Measurements from ENCODE around the gene RERG.

The RERG gene

GRCh38 chr12:15184484-15184883 is 36.7 kb downstream of the RERG start:
- TF ChIP-seq CTCF (IDR thresholded peaks at IDR 0.05; ENCODE audit: low read depth, low read length) = no peak
- H3K27me3 ChIP-seq (ENCODE audit: insufficient read depth, low read depth, severe bottlenecking) = no peaks in the 10 kb centered on the region
- no peak for DNase-seq
- H3K9me3 ChIP-seq (ENCODE audit: severe bottlenecking) = no peaks in the 10 kb centered on the region
- no peak overlapping the region for H3K27ac ChIP-seq
- H3K36me3 ChIP-seq = no peaks in the 10 kb centered on the region
- no peak overlapping the region for H3K4me3 ChIP-seq (ENCODE audit: low read depth, low read length)

- Histone ChIP-seq H3K27me3 (ENCODE audit: insufficient read depth, low read depth, severe bottlenecking) (no peaks in the 10 kb centered on the region), H3K36me3 (no peaks in the 10 kb centered on the region), H3K9me3 (ENCODE audit: severe bottlenecking) (no peaks in the 10 kb centered on the region), H3K27ac (no peak overlapping the region), H3K4me3 (ENCODE audit: low read depth, low read length) (no peak overlapping the region)
- DNase-seq = no peak
- TF ChIP-seq CTCF (IDR thresholded peaks at IDR 0.05; ENCODE audit: low read depth, low read length) = no peak
These were observed 37.4 kb downstream of the RERG start for GRCh38 chr12:15183821-15184220.

- no peak for TF ChIP-seq CTCF (IDR thresholded peaks at IDR 0.05; ENCODE audit: low read depth, low read length)
- H3K36me3 ChIP-seq = no peaks in the 10 kb centered on the region
These were observed 40.1 kb downstream of the RERG start for GRCh38 chr12:15181017-15181683.

GRCh38 chr12:15180325-15180724 is 40.9 kb downstream of the RERG start:
- no peaks in the 10 kb centered on the region for H3K27me3 ChIP-seq (ENCODE audit: insufficient read depth, low read depth, severe bottlenecking)
- TF ChIP-seq CTCF (IDR thresholded peaks at IDR 0.05; ENCODE audit: low read depth, low read length) = no peak
- H3K27ac ChIP-seq = no peak overlapping the region
- DNase-seq = no peak
- H3K4me3 ChIP-seq (ENCODE audit: low read depth, low read length) = no peak overlapping the region
- H3K9me3 ChIP-seq (ENCODE audit: severe bottlenecking) = no peaks in the 10 kb centered on the region
- no peaks in the 10 kb centered on the region for H3K36me3 ChIP-seq

More at GRCh38 chr12:15181017-15181683, 40.1 kb downstream of the RERG start:
- Histone ChIP-seq H3K9me3 (ENCODE audit: severe bottlenecking) (no peaks in the 10 kb centered on the region), H3K4me3 (ENCODE audit: low read depth, low read length) (no peak overlapping the region), H3K27me3 (ENCODE audit: insufficient read depth, low read depth, severe bottlenecking) (no peaks in the 10 kb centered on the region), H3K27ac (no peak overlapping the region)
- no peak for DNase-seq

- H3K27ac ChIP-seq = no peak overlapping the region
- TF ChIP-seq CTCF (IDR thresholded peaks at IDR 0.05; ENCODE audit: low read depth, low read length) = no peak
- H3K36me3 ChIP-seq = no peaks in the 10 kb centered on the region
- no peak for DNase-seq
- no peaks in the 10 kb centered on the region for H3K27me3 ChIP-seq (ENCODE audit: insufficient read depth, low read depth, severe bottlenecking)
- no peak overlapping the region for H3K4me3 ChIP-seq (ENCODE audit: low read depth, low read length)
- H3K9me3 ChIP-seq (ENCODE audit: severe bottlenecking) = no peaks in the 10 kb centered on the region
These were observed 41.5 kb downstream of the RERG start for GRCh38 chr12:15179672-15180071.

GRCh38 chr12:15173142-15173541 is 48.1 kb downstream of the RERG start:
- no peak for TF ChIP-seq CTCF (IDR thresholded peaks at IDR 0.05; ENCODE audit: low read depth, low read length)
- H3K27me3 ChIP-seq (ENCODE audit: insufficient read depth, low read depth, severe bottlenecking) = no peaks in the 10 kb centered on the region
- H3K27ac ChIP-seq = no peak overlapping the region
- no peaks in the 10 kb centered on the region for H3K36me3 ChIP-seq
- H3K9me3 ChIP-seq (ENCODE audit: severe bottlenecking) = peaks cover 5% of the 10 kb centered on the region
- DNase-seq = no peak
- H3K4me3 ChIP-seq (ENCODE audit: low read depth, low read length) = no peak overlapping the region

Measured in WERI-Rb-1 (cell line).